K562 (cell line): ENCODE data around the gene SS18L1. TPM values are rescaled to one million over a fixed set of nuclear protein-coding genes. Genes with fewer than 3 reads are reported as not detected.

Source experiments
- ADNP ChIP-seq: fragments of 200-800 bp; sonication (Bioruptor generic); IDR thresholded peaks from 2 replicates; pipeline ENCODE4 v1.6.1; 2016; ENCODE audit warnings: missing genetic modification characterization, missing compliant biosample characterization
- FIP1L1 ChIP-seq: fragments of 200-400 bp; formaldehyde crosslinking; IDR thresholded peaks from 2 replicates; pipeline ENCODE4 v1.6.1; 2018; ENCODE audit warnings: mild to moderate bottlenecking, low read depth, low read length; ENCODE audit not compliant: poor library complexity, severe bottlenecking
- HDAC3 ChIP-seq: fragments of 450-650 bp; IDR thresholded peaks from 2 replicates; pipeline ENCODE4 v1.6.1; 2018; ENCODE audit warnings: borderline replicate concordance, mild to moderate bottlenecking, moderate library complexity; ENCODE audit not compliant: partially characterized antibody
- L3MBTL2 ChIP-seq: fragments of 450-650 bp; IDR thresholded peaks from 2 replicates; pipeline ENCODE4 v1.6.1; 2016; ENCODE audit warnings: mild to moderate bottlenecking, moderate library complexity
- PCBP1 ChIP-seq: fragments of 200-400 bp; formaldehyde crosslinking; IDR thresholded peaks from 2 replicates; pipeline ENCODE4 v1.6.1; 2018; ENCODE audit warnings: mild to moderate bottlenecking, low read depth, low read length; ENCODE audit not compliant: poor library complexity, severe bottlenecking
- RBM17 ChIP-seq: fragments of 200-400 bp; formaldehyde crosslinking; IDR thresholded peaks from 2 replicates; pipeline ENCODE4 v1.6.1; 2017; ENCODE audit warnings: low read depth, mild to moderate bottlenecking, low read length, borderline replicate concordance
- RFX7 ChIP-seq: fragments of 250-450 bp; sonication (Bioruptor Pico); IDR thresholded peaks from 2 replicates; pipeline ENCODE4 v1.5.1; 2021; ENCODE audit warnings: mild to moderate bottlenecking
- RUNX1 ChIP-seq: sonication (generic); IDR thresholded peaks from 2 replicates; pipeline ENCODE4 v1.6.1; 2016; ENCODE audit warnings: antibody characterized with exemption, low read depth
- SMAD1 ChIP-seq: fragments of 150-350 bp; IDR thresholded peaks from 2 replicates; pipeline ENCODE4 v1.6.1; 2014; ENCODE audit warnings: low read length, low read depth; ENCODE audit not compliant: partially characterized antibody
- STAT5A ChIP-seq: IDR thresholded peaks from 2 replicates; pipeline ENCODE4 v1.6.1; 2012; ENCODE audit warnings: low read length, inconsistent platforms, borderline replicate concordance
- TCF7 ChIP-seq: sonication (generic); IDR thresholded peaks from 2 replicates; pipeline ENCODE4 v1.6.1; 2016; ENCODE audit warnings: antibody characterized with exemption, borderline replicate concordance
- TCFL5 ChIP-seq: fragments of 250-450 bp; sonication (Bioruptor Pico); conservative IDR thresholded peaks from 2 replicates; pipeline ENCODE4 v1.6.1; 2021; ENCODE audit warnings: mild to moderate bottlenecking, moderate library complexity, matching md5 sums
- TFE3 ChIP-seq: fragments of 450-650 bp; formaldehyde crosslinking; IDR thresholded peaks from 2 replicates; pipeline ENCODE4 v1.4.0; 2020; ENCODE audit warnings: mild to moderate bottlenecking, mixed read lengths
- ZBTB43 ChIP-seq: sonication (generic); formaldehyde crosslinking; IDR thresholded peaks from 2 replicates; pipeline ENCODE4 v1.8.0; 2023; ENCODE audit warnings: mild to moderate bottlenecking, missing genetic modification reagents
- ZBTB49 ChIP-seq: sonication (generic); formaldehyde crosslinking; IDR thresholded peaks from 2 replicates; pipeline ENCODE4 v1.8.0; 2022; ENCODE audit warnings: missing genetic modification reagents, mild to moderate bottlenecking, borderline replicate concordance
- ZMIZ1 ChIP-seq, 2 experiments: fragments of 150-350 bp in 1 of 2; IDR thresholded peaks; 2 replicates each; pipeline ENCODE4 v1.6.1; 2012 to 2016; ENCODE audit warnings: low read depth in 2 of 2, low read length in 2 of 2, mild to moderate bottlenecking in 1 of 2, moderate library complexity in 1 of 2
- ZNF785 ChIP-seq: fragments of 250-450 bp; sonication (Bioruptor Pico); IDR thresholded peaks from 2 replicates; pipeline ENCODE4 v1.4.0; 2020; ENCODE audit warnings: mild to moderate bottlenecking
- ZSCAN32 ChIP-seq: fragments of 450-650 bp; formaldehyde crosslinking; IDR thresholded peaks from 2 replicates; pipeline ENCODE4 v1.4.0; 2020; ENCODE audit warnings: mild to moderate bottlenecking, moderate library complexity
- polyA plus RNA-seq, 8 experiments: library from polyadenylated mRNA; depleted of rRNA in 4 of 8; stranded (reverse) in 5 of 8; unstranded in 3 of 8; fragments of >200 nt; fragmentation: Nextera tagmentation in 2 of 8; fragmentation: Illumina TruSeq in 1 of 8; extraction: Ambion mirVana in 2 of 8; extraction: Trizol in 1 of 8; gene quantifications; 2 replicates each; pipeline versions ENCODE4 v1.2.1 to v1.2.3, GENCODE V29; 2011 to 2014; ENCODE audit warnings: inconsistent platforms in 1 of 8, missing spikeins in 1 of 8
- total RNA-seq, 7 experiments: library from RNA; depleted of rRNA in 6 of 7; stranded (reverse); fragments of >200 nt in 6 of 7; fragmentation: Illumina TruSeq in 2 of 7; extraction: Trizol in 2 of 7; gene quantifications; 2 replicates each; pipeline versions ENCODE4 v1.2.1 to v1.2.3, GENCODE V29; 2011 to 2021; ENCODE audit warnings: low replicate concordance in 1 of 7

Gene SS18L1
- total and polyA plus RNA-seq, 9 of the 15 experiments (the other 6 are each of a cell fraction or from before 2014, with no cell fraction given): 2.7 to 28.3 (median 15.1) TPM

DNA sequence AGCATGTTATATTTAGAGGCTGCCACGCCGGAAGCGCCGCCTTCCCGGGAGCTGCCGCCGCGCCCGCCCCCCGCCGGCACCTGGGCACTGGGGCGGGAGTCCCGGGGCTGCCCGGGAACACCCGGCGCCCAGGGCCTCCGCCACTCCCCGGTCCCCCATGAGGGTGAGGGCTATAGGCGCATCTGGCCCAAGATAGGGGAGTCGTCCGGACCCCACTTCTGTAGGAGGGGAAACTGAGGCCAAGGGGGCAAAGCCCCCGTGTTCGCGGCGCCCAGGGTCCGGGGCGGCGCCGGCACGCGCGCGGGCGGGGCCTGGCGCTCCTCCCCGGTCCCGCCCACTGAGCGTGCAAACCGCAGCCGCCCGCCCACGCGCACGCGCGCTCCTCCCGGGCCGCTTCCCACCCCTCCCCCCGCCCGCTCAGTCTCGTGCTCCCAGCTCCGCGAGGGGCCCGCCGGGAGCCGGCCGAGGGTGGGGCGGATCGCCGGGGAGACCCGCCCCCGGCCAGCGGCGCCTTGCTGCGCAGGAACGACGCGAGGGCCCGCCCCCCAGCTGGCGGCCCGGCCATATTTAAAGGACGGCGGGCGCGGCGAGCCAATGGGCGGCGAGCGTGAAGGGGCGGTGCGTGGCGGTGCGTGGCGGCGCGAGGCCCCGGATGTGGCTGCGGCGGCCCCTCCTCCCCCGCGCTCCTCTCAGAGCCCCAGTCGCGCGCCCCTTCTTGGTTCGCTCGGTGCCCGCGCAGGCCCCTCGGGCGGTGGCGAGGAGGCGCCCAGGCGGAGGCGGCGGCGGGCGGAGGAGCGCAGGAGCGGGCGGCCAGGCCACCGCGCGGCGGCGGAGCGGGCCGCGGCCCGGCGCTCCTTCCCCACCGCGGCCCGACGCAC, 21.6 kb upstream of the SS18L1 start, which contains the start of gene LSM14B (continued):
- TF ChIP-seq TCF7: no peak; the same call in 1 of the 2 replicates
- TF ChIP-seq RFX7 (CRISPR knock-in tag): no peak
- no peak for TF ChIP-seq ZBTB49 (CRISPR knock-in tag)
- TF ChIP-seq ZNF785 (CRISPR knock-in tag): no peak
- TF ChIP-seq RUNX1: peak; percentile 39; the same call in 1 of the 2 replicates
- peak; percentile 83 for TF ChIP-seq L3MBTL2
- TF ChIP-seq HDAC3: no peak
- TF ChIP-seq SMAD1: no peak
- peak; percentile 45 for TF ChIP-seq FIP1L1
- TF ChIP-seq ZBTB43 (CRISPR knock-in tag): peak; percentile 86
- peak; percentile 14; the same call in 1 of the 2 replicates for TF ChIP-seq TFE3 (CRISPR knock-in tag)
- peak; percentile 24 for TF ChIP-seq PCBP1
- TF ChIP-seq RBM17: no peak
- TF ChIP-seq TCFL5 (CRISPR knock-in tag): no peak
- TF ChIP-seq ZMIZ1 (IDR thresholded peaks at IDR 0.05; ENCODE audit: low read depth in 2 of 2, low read length in 2 of 2): no peak; a peak in 2 of 4 replicates
- TF ChIP-seq ZSCAN32 (CRISPR knock-in tag): no peak
- no peak for TF ChIP-seq STAT5A
- no peak for TF ChIP-seq ADNP
